Stimulated activated naive B cell treated with anti-CD40 and anti-IgM and Interleukin-4, amounts not matched to agents 10 μg/mL and 1 μg/mL and 100 μg/mL, for 72 hours (primary cell): ENCODE results near the gene CABLES1.
"Not testable (repeated sequence)": the region's sequence is repeated elsewhere in the genome, so short reads cannot be mapped to it uniquely, and the experiment has no call there.

Experiments used
- ATAC-seq, 2 donors: fragments of 150-1000 bp; cut with Tn5 transposase; replicated peaks; 2 replicates each; pipeline ENCODE4 v1.10.0; 2021; ENCODE audit warnings: moderate library complexity in 1 of 2
- DNase-seq: peaks from one replicate; pipeline ENCODE4 v3.0.0; 2021
- H3K27ac Mint-ChIP-seq: one replicate; pipeline ENCODE4 v1.8.0; 2022; ENCODE audit warnings: mild to moderate bottlenecking, mixed read lengths
- H3K27me3 Mint-ChIP-seq, 2 donors: one replicate each; pipeline ENCODE4 v1.8.0; 2022; ENCODE audit warnings: mixed read lengths in 2 of 2
- H3K36me3 Mint-ChIP-seq, 2 donors: one replicate each; pipeline ENCODE4 v1.8.0; 2022; ENCODE audit warnings: mixed read lengths in 2 of 2, mild to moderate bottlenecking in 1 of 2
- H3K4me1 Mint-ChIP-seq, 2 donors: one replicate each; pipeline ENCODE4 v1.8.0; 2022; ENCODE audit warnings: mixed read lengths in 2 of 2, mild to moderate bottlenecking in 1 of 2
- H3K4me3 Mint-ChIP-seq, 2 donors: one replicate each; pipeline ENCODE4 v1.8.0; 2022; ENCODE audit warnings: mild to moderate bottlenecking in 2 of 2, mixed read lengths in 2 of 2, moderate library complexity in 1 of 2
- H3K9me3 Mint-ChIP-seq, 2 donors: one replicate each; pipeline ENCODE4 v1.8.0; 2022; ENCODE audit warnings: mixed read lengths in 2 of 2, mild to moderate bottlenecking in 1 of 2

The CABLES1 gene

GRCh38 chr18:23258566-23259469, 123.5 kb downstream of the CABLES1 start:
- Mint-ChIP-seq H3K4me1 (peaks cover 38 to 39% of the 10 kb centered on the region in 2 donors), H3K27ac (peak overlapping the region; percentile 82), H3K27me3 (no peaks in the 10 kb centered on the region), H3K4me3 (peak overlapping the region; percentile 3 to 71), H3K9me3 (no peaks in the 10 kb centered on the region), H3K36me3 (peaks cover 27 to 37% of the 10 kb centered on the region in 2 donors)
- ATAC-seq, result no peak
- DNase-seq, result no peak

DNA sequence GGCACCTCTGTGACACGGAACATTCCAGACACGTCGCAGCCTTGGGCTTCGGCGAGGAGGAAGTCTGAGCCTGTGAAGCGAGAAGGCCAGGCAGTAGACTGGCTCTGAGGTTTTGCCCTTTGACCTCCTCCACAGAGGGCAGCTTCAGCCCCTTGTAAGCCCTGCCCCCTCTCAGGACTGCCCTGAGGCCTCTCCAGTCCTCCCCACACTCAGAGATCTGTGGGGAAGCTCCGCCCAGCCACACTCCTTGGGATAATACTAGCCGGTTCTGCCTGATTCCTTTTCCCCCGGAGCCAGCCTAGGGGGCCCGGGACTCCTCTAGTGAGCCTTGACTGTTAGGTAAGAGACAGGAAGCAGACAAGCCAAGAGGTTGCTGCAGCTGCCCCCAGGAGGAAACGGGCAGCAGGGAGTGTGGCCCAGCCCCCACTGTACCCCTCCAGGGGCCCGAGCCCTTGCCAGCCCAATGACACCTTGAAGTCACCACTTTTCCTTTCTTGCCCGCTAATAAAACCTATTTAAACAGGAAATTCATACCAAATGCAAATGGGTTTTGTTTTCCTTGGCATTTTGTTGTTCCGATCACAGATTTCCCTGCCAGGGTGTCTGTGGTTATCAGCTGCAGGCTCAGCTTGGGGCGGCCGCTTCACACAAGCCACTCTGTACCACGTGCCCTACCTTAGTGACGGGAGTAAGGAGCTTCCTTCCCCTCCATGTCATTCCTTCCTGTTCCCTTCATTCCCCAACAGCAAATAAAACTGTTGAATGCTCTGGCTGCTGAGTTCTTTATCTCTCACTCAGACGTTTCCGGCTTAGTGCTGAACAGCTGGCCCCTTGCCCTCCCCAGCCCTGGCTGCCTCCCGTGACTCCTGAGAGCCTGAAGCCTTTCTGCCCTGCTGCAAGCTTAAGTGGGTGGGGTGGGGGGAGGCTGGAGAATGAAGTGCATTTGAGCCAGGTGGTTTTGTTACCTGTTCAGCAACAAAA, 124.7 kb downstream of the CABLES1 start:
- H3K27me3 Mint-ChIP-seq, result no peaks in the 10 kb centered on the region
- H3K36me3 Mint-ChIP-seq, result peaks cover 26 to 33% of the 10 kb centered on the region in 2 donors
- peaks cover 38 to 39% of the 10 kb centered on the region in 2 donors for H3K4me1 Mint-ChIP-seq
- H3K4me3 Mint-ChIP-seq, result peak overlapping the region; percentile 63 to 71
- ATAC-seq (peak; percentile 65 to 70), DNase-seq (no peak)
- H3K27ac Mint-ChIP-seq, result peak overlapping the region; percentile 82
- no peaks in the 10 kb centered on the region for H3K9me3 Mint-ChIP-seq

GRCh38 chr18:23260926-23261590, 125.8 kb downstream of the CABLES1 start:
- ATAC-seq (no peak), DNase-seq (no peak)
- no peaks in the 10 kb centered on the region for H3K9me3 Mint-ChIP-seq
- H3K36me3 Mint-ChIP-seq, result peaks cover 25 to 28% of the 10 kb centered on the region in 2 donors
- H3K27ac Mint-ChIP-seq, result no peak overlapping the region
- H3K4me3 Mint-ChIP-seq, result no peak overlapping the region
- no peaks in the 10 kb centered on the region for H3K27me3 Mint-ChIP-seq
- peaks cover 39 to 40% of the 10 kb centered on the region in 2 donors for H3K4me1 Mint-ChIP-seq

DNA sequence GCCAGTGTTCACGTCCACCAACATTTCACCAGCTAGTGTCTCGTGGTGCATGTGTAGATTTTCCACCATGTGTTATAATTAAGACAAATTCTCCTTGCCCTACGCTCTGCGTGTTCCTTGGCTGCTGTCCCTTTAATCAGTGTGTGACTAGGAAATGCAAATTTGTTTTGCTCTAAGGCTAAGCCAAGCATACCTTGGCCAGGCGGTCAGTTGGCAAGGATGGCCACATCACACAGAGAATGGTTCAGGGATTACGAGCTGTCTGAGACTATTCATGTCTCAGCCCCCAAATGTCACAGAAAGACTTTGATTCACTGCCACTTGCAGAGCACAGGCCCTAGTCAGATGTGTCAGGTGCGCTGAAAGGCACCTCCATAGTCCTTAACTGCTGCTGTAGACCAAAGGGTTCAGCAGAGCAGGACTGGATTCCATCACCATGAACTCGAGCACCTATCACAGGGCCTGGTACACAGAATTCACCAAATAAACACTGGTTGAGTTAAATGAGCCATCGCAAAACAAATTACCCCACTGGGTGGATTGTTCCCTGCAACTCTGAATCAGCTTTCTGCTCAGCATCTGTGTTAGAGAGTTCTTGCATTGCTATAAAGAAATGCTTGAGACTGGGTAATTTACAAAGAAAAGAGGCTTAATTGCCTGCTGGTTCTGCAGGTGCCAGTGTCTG, 128.4 kb downstream of the CABLES1 start:
- no peaks in the 10 kb centered on the region for H3K27me3 Mint-ChIP-seq
- H3K27ac Mint-ChIP-seq, result no peak overlapping the region
- H3K4me1 Mint-ChIP-seq, result peaks cover 34 to 44% of the 10 kb centered on the region in 2 donors
- H3K9me3 Mint-ChIP-seq, result peaks cover 2 to 6% of the 10 kb centered on the region in 2 donors
- peaks cover 12 to 22% of the 10 kb centered on the region in 2 donors for H3K36me3 Mint-ChIP-seq
- H3K4me3 Mint-ChIP-seq, result no peak overlapping the region
- no peak for ATAC-seq
- no peak for DNase-seq

DNA sequence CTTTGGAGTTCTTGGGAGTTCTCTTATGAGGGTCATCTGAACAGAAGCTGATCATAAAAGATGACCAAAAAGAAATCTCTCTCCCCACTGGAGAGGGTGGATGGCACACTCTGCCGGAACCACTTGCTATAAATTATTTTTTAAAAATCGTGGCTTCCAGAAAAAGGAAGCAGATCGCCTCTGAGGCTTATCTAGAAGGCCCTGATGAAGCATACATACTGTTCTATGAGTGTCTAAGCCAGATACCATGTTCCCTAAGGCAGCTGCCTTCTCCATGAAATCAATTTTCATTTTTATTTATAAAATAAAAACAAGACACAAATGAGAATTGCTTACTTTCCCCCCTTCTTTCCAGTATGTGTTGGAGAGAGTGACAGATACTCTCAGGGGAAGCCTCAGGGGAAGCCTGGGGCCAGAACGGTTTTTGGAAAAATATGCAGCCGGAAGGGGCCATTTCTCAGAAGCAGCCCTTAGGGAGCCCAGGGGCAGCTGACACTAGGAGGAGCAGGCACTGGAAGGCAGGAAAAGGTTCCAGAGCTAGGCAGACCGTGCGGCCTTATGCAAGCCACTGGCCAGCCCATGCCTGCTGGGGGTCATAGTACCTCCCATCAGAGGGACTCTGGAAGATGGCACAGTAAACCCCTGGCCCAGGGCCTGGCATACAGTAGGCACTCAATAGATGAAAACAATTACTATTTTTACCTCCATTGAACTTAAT, 130.6 kb downstream of the CABLES1 start:
- ATAC-seq (no peak), DNase-seq (no peak)
- Mint-ChIP-seq H3K4me1 (peaks cover 19 to 34% of the 10 kb centered on the region in 2 donors), H3K27ac (peak overlapping the region; percentile 42), H3K9me3 (peaks cover 8 to 14% of the 10 kb centered on the region in 2 donors), H3K36me3 (peaks cover 15 to 37% of the 10 kb centered on the region in 2 donors), H3K4me3 (no peak overlapping the region), H3K27me3 (no peaks in the 10 kb centered on the region)

DNA sequence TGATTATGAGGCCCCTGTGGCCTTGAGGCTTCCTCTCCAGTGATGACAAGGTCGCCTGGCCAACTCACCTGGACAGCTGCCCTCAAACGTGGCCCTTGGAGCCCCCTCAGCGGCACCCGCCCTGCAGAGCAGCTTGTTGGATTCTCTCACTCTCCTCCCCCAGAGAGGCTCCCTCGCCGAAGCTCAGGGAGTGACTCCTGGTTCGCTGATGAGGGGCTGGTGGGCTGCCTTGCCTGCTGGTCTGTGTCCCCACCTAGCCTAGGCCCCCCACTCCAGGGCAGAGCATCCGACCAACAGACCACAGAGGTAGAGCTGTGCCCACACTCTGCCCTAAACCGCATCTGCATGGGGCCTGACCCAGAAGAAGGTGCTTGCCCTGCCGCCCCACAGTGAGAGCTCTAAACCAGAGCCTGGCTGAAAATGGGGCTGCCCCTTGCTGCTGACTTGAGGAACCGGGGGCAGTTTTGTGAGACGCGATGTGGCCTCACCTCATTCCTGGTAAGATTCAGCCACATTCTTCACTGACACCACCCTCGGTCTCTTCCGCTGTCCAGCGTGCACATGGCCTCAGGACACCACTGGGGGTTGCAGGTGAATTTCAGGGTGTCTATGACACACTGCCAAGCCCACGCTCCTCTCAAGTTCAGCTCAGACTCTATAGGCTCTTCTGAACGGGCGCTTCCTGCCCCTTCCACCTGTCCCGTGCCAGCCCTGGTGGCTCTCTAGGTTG, 131.6 kb downstream of the CABLES1 start:
- H3K27ac Mint-ChIP-seq, result peak overlapping the region; percentile 90

DNA sequence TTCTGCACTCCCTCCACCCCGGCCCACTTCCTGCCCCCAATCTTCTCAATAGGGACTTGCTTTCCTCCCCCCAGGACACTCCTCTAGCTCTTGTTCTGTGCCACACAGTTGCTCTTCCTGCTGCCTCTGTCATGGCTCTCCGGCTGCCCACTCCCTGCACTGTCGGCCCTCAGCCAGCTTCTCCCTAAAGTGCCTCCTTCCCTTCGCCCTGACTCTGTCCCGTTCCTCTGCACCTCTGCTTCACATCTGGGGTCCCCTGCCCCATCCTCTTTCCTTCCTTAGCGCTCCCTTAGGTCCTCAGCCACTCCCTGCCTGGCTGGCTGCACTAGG, 132.1 kb downstream of the CABLES1 start:
- Mint-ChIP-seq H3K9me3 (peaks cover 14 to 19% of the 10 kb centered on the region in 2 donors), H3K4me1 (peaks cover 18 to 36% of the 10 kb centered on the region in 2 donors), H3K36me3 (peaks cover 15 to 51% of the 10 kb centered on the region in 2 donors), H3K27ac (peak overlapping the region; percentile 90), H3K4me3 (peak overlapping the region in 1 of 2 donors; percentile 65), H3K27me3 (no peaks in the 10 kb centered on the region)
- DNase-seq, result no peak
- ATAC-seq, result no peak

More for the DNA sequence above, 131.6 kb downstream of the CABLES1 start:
- ATAC-seq (peak; percentile 88 to 89), DNase-seq (peak; percentile 56)
- H3K4me3 Mint-ChIP-seq, result peak overlapping the region; percentile 47 to 65
- H3K4me1 Mint-ChIP-seq, result peaks cover 18 to 35% of the 10 kb centered on the region in 2 donors
- peaks cover 14 to 15% of the 10 kb centered on the region in 2 donors for H3K9me3 Mint-ChIP-seq
- no peaks in the 10 kb centered on the region for H3K27me3 Mint-ChIP-seq
- peaks cover 15 to 48% of the 10 kb centered on the region in 2 donors for H3K36me3 Mint-ChIP-seq

DNA sequence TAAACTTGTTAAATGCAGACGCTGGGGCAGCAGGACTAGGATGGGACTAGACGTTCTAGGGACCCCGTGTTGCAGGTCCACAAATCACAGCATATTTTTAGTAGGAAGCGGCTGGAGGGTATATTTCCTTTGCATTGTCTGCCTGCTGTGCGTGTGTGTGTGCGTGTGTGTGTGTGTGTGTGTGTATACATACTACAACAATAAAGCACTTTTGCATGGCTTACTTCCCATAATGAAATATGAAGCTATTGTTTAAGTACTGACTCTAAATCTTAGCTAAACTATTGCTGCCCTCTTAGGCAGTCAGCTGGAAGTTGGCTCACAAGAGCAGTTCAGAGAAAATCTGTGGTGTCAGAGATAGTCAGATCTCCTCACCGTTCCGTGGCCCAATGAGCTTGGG, 133.4 kb downstream of the CABLES1 start:
- no peak overlapping the region for H3K4me3 Mint-ChIP-seq
- DNase-seq (no peak), ATAC-seq (no peak)
- H3K27me3 Mint-ChIP-seq, result no peaks in the 10 kb centered on the region
- H3K27ac Mint-ChIP-seq, result no peak overlapping the region
- peaks cover 21 to 61% of the 10 kb centered on the region in 2 donors for H3K36me3 Mint-ChIP-seq
- peaks cover 22 to 25% of the 10 kb centered on the region in 2 donors for H3K9me3 Mint-ChIP-seq
- peaks cover 23 to 45% of the 10 kb centered on the region in 2 donors for H3K4me1 Mint-ChIP-seq

GRCh38 chr18:23269068-23269467, 133.8 kb downstream of the CABLES1 start:
- peaks cover 21 to 61% of the 10 kb centered on the region in 2 donors for H3K36me3 Mint-ChIP-seq
- not testable (repeated sequence) for DNase-seq, H3K27me3 Mint-ChIP-seq
- H3K27ac Mint-ChIP-seq, result peak overlapping the region; percentile 74
- peaks cover 23 to 45% of the 10 kb centered on the region in 2 donors for H3K4me1 Mint-ChIP-seq
- peaks cover 22 to 25% of the 10 kb centered on the region in 2 donors for H3K9me3 Mint-ChIP-seq
- peak; percentile 3 to 29 for ATAC-seq
- peak overlapping the region in 1 of 2 donors; percentile 8 for H3K4me3 Mint-ChIP-seq

- Mint-ChIP-seq H3K4me1 (peaks cover 27 to 45% of the 10 kb centered on the region in 2 donors), H3K27me3 (no peaks in the 10 kb centered on the region), H3K4me3 (no peak overlapping the region), H3K36me3 (peaks cover 24 to 64% of the 10 kb centered on the region in 2 donors), H3K27ac (peak overlapping the region; percentile 74), H3K9me3 (peaks cover 22 to 25% of the 10 kb centered on the region in 2 donors)
- DNase-seq, result no peak
- no peak for ATAC-seq
Measured at GRCh38 chr18:23269928-23270327, 134.6 kb downstream of the CABLES1 start.

GRCh38 chr18:23270986-23271680, 135.8 kb downstream of the CABLES1 start:
- H3K9me3 Mint-ChIP-seq, result peaks cover 22 to 29% of the 10 kb centered on the region in 2 donors
- no peaks in the 10 kb centered on the region for H3K27me3 Mint-ChIP-seq
- peak; percentile 30 to 49 for ATAC-seq
- peaks cover 29 to 72% of the 10 kb centered on the region in 2 donors for H3K36me3 Mint-ChIP-seq
- peaks cover 31 to 43% of the 10 kb centered on the region in 2 donors for H3K4me1 Mint-ChIP-seq
- no peak for DNase-seq
- H3K4me3 Mint-ChIP-seq, result no peak overlapping the region
- H3K27ac Mint-ChIP-seq, result peak overlapping the region; percentile 67
